Endothelial cell of umbilical vein (primary cell): Measurements from ENCODE around the gene FLG.

Source experiments
- CTCF ChIP-seq, 2 donors: IDR thresholded peaks; 1 replicate in 1 of 2; 2 replicates in 1 of 2; pipeline ENCODE4 v1.5.1; 2011; ENCODE audit warnings: low read length in 2 of 2, mild to moderate bottlenecking in 2 of 2, moderate library complexity in 2 of 2, control low read depth in 1 of 2, inconsistent platforms in 1 of 2, low read depth in 1 of 2; ENCODE audit not compliant: insufficient read depth in 1 of 2; ENCODE audit errors: extremely low read depth in 1 of 2
- MYC ChIP-seq: IDR thresholded peaks from one replicate; pipeline ENCODE4 v1.6.1; 2011; ENCODE audit warnings: mild to moderate bottlenecking, low read depth, low read length

GRCh38 chr1:152313319-152313801 lies 11.7 kb downstream of the FLG start:
- no peak for TF ChIP-seq MYC
- no peak for TF ChIP-seq CTCF (IDR thresholded peaks at IDR 0.05; ENCODE audit: extremely low read depth in 1 of 2, insufficient read depth in 1 of 2, low read depth in 1 of 2, low read length in 2 of 2)
